GM23338 (cell line): ENCODE measurements around the gene JAKMIP1. TPM values are rescaled to one million over a fixed set of nuclear protein-coding genes. Genes with fewer than 3 reads are reported as not detected.

Experiments
- ATAC-seq: fragments of 200-7000 bp; cut with Tn5 transposase; 3 replicates; pipeline ENCODE4 v1.9.1; 2020
- DNase-seq: peaks from one replicate; pipeline ENCODE4 v3.0.0-alpha.2; 2015; ENCODE audit warnings: low spot score
- H2AFZ ChIP-seq: fragments of 200-600 bp; sonication (generic); 2 replicates; pipeline ENCODE4 v1.8.0; 2016; ENCODE audit warnings: antibody characterized with exemption, mild to moderate bottlenecking, moderate library complexity
- H3F3A ChIP-seq: fragments of 200-600 bp; sonication (generic); replicated peaks from 2 replicates; pipeline ENCODE4 v1.8.0; 2017; ENCODE audit warnings: antibody characterized with exemption, mixed run types, low read depth
- H3K27ac ChIP-seq: fragments of 200-600 bp; sonication (generic); 2 replicates; pipeline ENCODE4 v1.6.1; 2016; ENCODE audit warnings: low read depth
- H3K27me3 ChIP-seq: fragments of 200-600 bp; sonication (generic); 2 replicates; pipeline ENCODE4 v1.8.0; 2016; ENCODE audit warnings: mild to moderate bottlenecking, mixed run types, moderate library complexity; ENCODE audit not compliant: insufficient read depth
- H3K36me3 ChIP-seq: fragments of 200-600 bp; sonication (generic); 2 replicates; pipeline ENCODE4 v1.8.0; 2016; ENCODE audit warnings: mild to moderate bottlenecking; ENCODE audit not compliant: insufficient read depth
- H3K4me1 ChIP-seq: fragments of 200-600 bp; sonication (generic); 2 replicates; pipeline ENCODE4 v1.8.0; 2016; ENCODE audit warnings: mild to moderate bottlenecking, moderate library complexity; ENCODE audit not compliant: insufficient read depth
- H3K4me2 ChIP-seq: fragments of 200-600 bp; sonication (generic); 2 replicates; pipeline ENCODE4 v1.7.1; 2017; ENCODE audit warnings: mixed run types
- H3K4me3 ChIP-seq: fragments of 200-600 bp; sonication (generic); 2 replicates; pipeline ENCODE4 v1.6.1; 2016; ENCODE audit warnings: mixed run types
- H3K79me2 ChIP-seq: fragments of 200-600 bp; sonication (generic); replicated peaks from 2 replicates; pipeline ENCODE4 v1.8.0; 2017; ENCODE audit warnings: mild to moderate bottlenecking; ENCODE audit not compliant: insufficient read depth
- H3K9me2 ChIP-seq: fragments of 200-600 bp; sonication (generic); 2 replicates; pipeline ENCODE4 v1.8.0; 2017; ENCODE audit not compliant: insufficient read depth
- H4K20me1 ChIP-seq: fragments of 200-600 bp; sonication (generic); replicated peaks from 2 replicates; pipeline ENCODE4 v1.8.0; 2017; ENCODE audit warnings: mild to moderate bottlenecking; ENCODE audit not compliant: insufficient read depth
- H3K27ac Mint-ChIP-seq: 2 replicates; pipeline ENCODE4 v1.8.0; 2020; ENCODE audit warnings: inconsistent platforms, mild to moderate bottlenecking, moderate library complexity, mixed read lengths
- H3K27me3 Mint-ChIP-seq: 3 replicates; pipeline ENCODE4 v1.8.0; 2022; ENCODE audit warnings: low read depth, mild to moderate bottlenecking, moderate library complexity, mixed read lengths, inconsistent platforms; ENCODE audit not compliant: insufficient read depth, poor library complexity
- H3K36me3 Mint-ChIP-seq: 3 replicates; pipeline ENCODE4 v1.8.0; 2021; ENCODE audit warnings: low read depth, mild to moderate bottlenecking, inconsistent platforms, moderate library complexity, mixed read lengths
- H3K4me1 Mint-ChIP-seq: 3 replicates; pipeline ENCODE4 v1.8.0; 2020; ENCODE audit warnings: mild to moderate bottlenecking, inconsistent platforms, mixed read lengths
- H3K4me3 Mint-ChIP-seq: 3 replicates; pipeline ENCODE4 v1.8.0; 2021; ENCODE audit warnings: moderate library complexity, mild to moderate bottlenecking, inconsistent platforms, mixed read lengths
- H3K9me3 Mint-ChIP-seq: 3 replicates; pipeline ENCODE4 v1.8.0; 2020; ENCODE audit warnings: moderate library complexity, mild to moderate bottlenecking, inconsistent platforms, mixed read lengths
- CREB1 ChIP-seq: fragments of 250-450 bp; sonication (Bioruptor Pico); IDR thresholded peaks from 2 replicates; pipeline ENCODE4 v1.5.0; 2020; ENCODE audit warnings: low read depth, mild to moderate bottlenecking, moderate library complexity
- CTCF ChIP-seq, 2 experiments: fragments of 200-600 bp in 1 of 2; sonication (generic) in 1 of 2; conservative IDR thresholded peaks; 2 replicates each; pipeline versions ENCODE4 v1.5.1 to v1.6.1; 2016 to 2017; ENCODE audit warnings: antibody characterized with exemption in 2 of 2, low read depth in 2 of 2, mild to moderate bottlenecking in 2 of 2, moderate library complexity in 1 of 2
- ETS1 ChIP-seq: IDR thresholded peaks from 2 replicates; pipeline ENCODE4 v1.6.1; 2016; ENCODE audit warnings: antibody characterized with exemption
- EZH2phosphoT487 ChIP-seq: fragments of 200-600 bp; sonication (generic); IDR thresholded peaks from one replicate; pipeline ENCODE4 v1.8.1; 2018; ENCODE audit warnings: antibody characterized with exemption; ENCODE audit not compliant: unreplicated experiment
- JUNB ChIP-seq: IDR thresholded peaks from one replicate; pipeline ENCODE4 v1.6.1; 2016; ENCODE audit warnings: antibody characterized with exemption; ENCODE audit not compliant: unreplicated experiment
- NANOG ChIP-seq: IDR thresholded peaks from 2 replicates; pipeline ENCODE4 v1.6.1; 2016; ENCODE audit warnings: antibody characterized with exemption, borderline replicate concordance
- REST ChIP-seq: IDR thresholded peaks from one replicate; pipeline ENCODE4 v1.6.1; 2018; ENCODE audit warnings: antibody characterized with exemption; ENCODE audit not compliant: unreplicated experiment
- ZNF114 ChIP-seq: fragments of 250-450 bp; sonication (Bioruptor Pico); IDR thresholded peaks from 2 replicates; pipeline ENCODE4 v1.5.0; 2020; ENCODE audit warnings: mild to moderate bottlenecking, moderate library complexity
- ZNF331 ChIP-seq: fragments of 250-450 bp; sonication (Bioruptor Pico); IDR thresholded peaks from 2 replicates; pipeline ENCODE4 v1.5.0; 2020; ENCODE audit warnings: low read depth, mild to moderate bottlenecking, moderate library complexity
- polyA plus RNA-seq: library from polyadenylated mRNA; unstranded; fragments of >200 nt; fragmentation: Nextera tagmentation; extraction: Ambion mirVana; gene quantifications from 2 replicates; pipeline ENCODE4 v1.2.1, GENCODE V29; 2016
- total RNA-seq: library from RNA; depleted of rRNA; stranded (reverse); fragments of >200 nt; shearing (Covaris generic); gene quantifications from 2 replicates; pipeline ENCODE4 v1.2.3, GENCODE V29; 2014

The JAKMIP1 gene
- total and polyA plus RNA-seq, 2 experiments from 2014 or later, result 4.6 to 5.1 TPM

- TF ChIP-seq REST (no peak), CTCF (conservative IDR thresholded peaks at IDR 0.05; ENCODE audit: low read depth in 2 of 2) (no peak)
Observed at GRCh38 chr4:6116696-6117285, 83.6 kb downstream of the JAKMIP1 start (continued).

GRCh38 chr4:6115746-6116586 lies 84.4 kb downstream of the JAKMIP1 start:
- Mint-ChIP-seq H3K36me3 (no peaks in the 10 kb centered on the region), H3K27ac (no peak overlapping the region), H3K4me1 (peaks cover 37% of the 10 kb centered on the region), H3K27me3 (peaks cover 12% of the 10 kb centered on the region), H3K4me3 (no peak overlapping the region), H3K9me3 (no peaks in the 10 kb centered on the region)
- Histone ChIP-seq H3F3A (no peaks in the 10 kb centered on the region), H3K27me3 (no peaks in the 10 kb centered on the region; the same call in 1 of the 2 replicates), H3K9me2 (no peaks in the 10 kb centered on the region), H3K79me2 (no peaks in the 10 kb centered on the region), H3K36me3 (no peaks in the 10 kb centered on the region), H3K27ac (no peak overlapping the region), H4K20me1 (no peaks in the 10 kb centered on the region), H3K4me1 (peaks cover 19% of the 10 kb centered on the region), H2AFZ (no peak overlapping the region), H3K4me3 (no peak overlapping the region), H3K4me2 (no peak overlapping the region)
- no peak for DNase-seq
- ATAC-seq, result peak; percentile 16; the same call in 2 of the 3 replicates
- TF ChIP-seq CREB1 (CRISPR knock-in tag) (no peak), REST (no peak), NANOG (no peak), JUNB (no peak), ZNF114 (CRISPR knock-in tag) (no peak), ETS1 (no peak), ZNF331 (CRISPR knock-in tag) (no peak), EZH2phosphoT487 (no peak)
